SHP77 treated with DMSO at 0.1 percent for 48 hours (cell line): ENCODE measurements around the gene ERBB2.
"Not testable (repeated sequence)": the region's sequence is repeated elsewhere in the genome, so short reads cannot be mapped to it uniquely, and the experiment has no call there.

Experiments used
- DNase-seq: peaks from one replicate; lab custom pipeline; 2025; lab: John Stamatoyannopoulos, UW

The ERBB2 gene

DNA sequence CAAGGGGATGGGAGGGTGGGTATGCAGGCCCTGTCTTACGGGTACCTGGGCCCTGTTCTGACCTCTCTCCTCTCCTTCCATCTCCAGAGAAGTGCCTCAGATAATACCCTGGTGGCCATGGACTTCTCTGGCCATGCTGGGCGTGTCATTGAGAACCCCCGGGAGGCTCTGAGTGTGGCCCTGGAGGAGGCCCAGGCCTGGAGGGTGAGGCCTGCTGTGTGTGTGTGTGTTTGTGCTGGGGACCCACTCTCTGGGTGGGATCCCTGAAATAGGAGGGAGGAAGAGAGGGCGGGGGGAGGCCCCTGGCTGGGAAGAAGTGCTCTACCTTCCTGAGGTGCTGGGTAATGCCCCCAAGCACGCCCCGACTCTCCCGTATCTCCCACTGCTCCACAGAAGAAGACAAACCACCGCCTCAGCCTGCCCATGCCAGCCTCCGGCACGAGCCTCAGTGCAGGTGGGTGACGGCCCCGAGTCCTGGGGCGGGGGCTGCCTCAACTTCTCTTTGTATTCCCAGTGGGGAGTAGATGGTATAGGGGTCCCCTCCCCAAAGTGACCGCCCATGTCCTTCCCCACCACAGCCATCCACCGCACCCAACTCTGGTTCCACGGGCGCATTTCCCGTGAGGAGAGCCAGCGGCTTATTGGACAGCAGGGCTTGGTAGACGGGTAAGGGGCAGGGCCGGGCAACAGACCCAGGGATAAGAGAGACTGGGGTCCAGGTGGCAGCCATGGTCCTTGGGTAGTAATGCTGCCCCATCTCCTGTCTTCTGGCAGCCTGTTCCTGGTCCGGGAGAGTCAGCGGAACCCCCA lies 45.7 kb downstream of the ERBB2 start:
- no peak for DNase-seq

DNA sequence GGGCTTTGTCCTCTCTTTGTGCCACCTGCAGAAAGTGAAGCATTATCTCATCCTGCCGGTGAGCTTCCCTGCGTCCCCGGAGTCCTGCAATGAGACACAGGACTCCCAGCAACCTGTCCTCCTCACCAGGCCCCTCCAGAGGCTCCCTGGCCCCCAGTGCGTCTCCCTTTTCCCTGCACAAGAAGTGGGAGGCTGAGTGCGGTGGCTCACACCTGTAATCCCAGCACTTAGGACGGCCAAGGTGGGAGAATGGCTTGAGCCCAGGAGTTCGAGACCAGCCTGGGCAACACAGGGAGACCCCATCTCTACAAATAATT lies 46.2 kb downstream of the ERBB2 start:
- no peak for DNase-seq

DNA sequence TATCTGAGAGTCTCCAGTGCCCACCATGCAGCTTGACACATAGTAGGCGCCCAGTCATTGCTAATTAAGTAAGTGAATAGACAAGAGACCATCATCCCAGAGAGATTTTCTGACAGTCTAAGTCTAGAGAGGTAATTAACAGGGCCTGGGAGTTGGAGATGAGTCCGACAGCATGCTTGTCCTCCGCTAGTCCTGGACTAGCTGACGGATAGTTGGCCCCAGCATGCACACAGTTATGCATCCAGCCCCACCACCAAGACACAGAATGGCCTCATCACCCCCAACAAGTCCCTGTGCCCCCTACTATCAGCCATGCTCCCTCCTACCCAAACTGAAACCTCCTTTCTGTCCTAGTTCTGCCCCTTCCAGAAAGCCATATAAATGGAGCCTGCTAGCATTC lies 47.9 kb downstream of the ERBB2 start:
- DNase-seq: no peak

DNA sequence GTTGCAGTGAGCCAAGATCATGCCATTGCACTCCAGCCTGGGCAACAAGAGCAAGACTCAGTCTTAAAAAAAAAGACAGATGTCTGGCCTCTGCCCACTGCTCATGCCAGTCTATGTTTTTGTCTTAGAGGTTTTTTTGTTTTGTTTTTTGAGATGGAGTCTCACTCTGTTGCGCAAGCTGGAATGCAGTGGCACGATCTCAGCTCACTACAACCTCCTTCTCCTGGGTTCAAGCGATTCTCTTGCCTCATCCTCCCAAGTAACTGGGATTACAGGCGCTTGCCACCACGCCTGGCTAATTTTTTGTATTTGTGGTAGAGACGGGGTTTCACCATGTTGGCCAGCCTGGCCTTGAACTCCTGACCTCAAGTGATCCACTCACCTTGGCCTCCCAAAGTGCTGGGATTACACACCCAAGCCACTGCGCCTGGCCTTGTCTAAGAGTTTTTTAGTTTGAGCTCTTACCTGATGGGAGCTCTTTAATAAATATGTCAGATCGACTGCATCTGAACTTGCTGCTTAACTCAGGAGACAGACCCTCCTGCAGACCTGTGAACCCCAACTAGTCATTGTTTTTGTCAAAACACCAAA lies 48.7 kb downstream of the ERBB2 start:
- not testable (repeated sequence) for DNase-seq

DNA sequence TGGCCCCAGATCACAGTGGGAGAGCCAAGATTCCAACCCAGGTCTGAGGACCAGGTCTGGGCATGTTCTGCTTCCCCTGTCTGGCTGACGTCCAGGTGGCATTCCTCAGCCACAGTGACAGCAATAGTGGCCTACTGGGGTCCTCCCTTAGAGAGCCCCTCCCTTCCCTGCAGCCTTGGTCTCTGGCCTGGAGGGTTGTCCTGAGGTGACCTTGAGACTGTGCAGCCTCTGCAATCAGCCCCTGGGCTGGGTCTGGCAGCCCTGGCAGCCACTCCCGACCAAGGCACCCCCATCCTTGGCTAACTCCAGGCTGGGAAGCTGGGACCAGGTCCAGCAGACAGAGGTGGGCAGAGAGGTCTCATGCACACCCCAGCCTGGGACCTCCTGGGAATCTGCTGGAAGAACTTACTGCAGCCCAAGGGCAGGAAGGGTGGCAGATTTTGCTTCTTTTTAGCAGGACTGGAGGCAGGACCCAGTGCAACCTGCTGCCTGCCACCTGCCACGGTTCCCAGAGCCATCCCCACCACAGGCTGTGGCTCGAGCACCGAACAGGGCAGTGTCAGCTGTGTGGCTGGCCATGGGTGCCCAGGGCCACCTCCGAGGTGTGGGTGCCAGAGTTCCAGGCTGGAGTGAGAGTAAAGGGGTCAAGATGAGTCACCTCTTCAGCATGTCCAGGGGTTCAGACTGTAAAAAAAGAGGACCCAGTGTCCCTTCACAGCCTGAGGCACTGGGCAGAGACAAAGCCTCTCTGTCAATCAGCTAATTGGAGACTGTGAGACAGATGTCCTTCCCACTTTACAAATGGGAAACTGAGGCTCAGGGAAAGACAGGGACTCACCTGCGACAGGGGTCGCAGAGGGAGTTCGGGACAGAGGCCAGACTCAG lies 50.5 kb downstream of the ERBB2 start:
- DNase-seq: no peak

DNA sequence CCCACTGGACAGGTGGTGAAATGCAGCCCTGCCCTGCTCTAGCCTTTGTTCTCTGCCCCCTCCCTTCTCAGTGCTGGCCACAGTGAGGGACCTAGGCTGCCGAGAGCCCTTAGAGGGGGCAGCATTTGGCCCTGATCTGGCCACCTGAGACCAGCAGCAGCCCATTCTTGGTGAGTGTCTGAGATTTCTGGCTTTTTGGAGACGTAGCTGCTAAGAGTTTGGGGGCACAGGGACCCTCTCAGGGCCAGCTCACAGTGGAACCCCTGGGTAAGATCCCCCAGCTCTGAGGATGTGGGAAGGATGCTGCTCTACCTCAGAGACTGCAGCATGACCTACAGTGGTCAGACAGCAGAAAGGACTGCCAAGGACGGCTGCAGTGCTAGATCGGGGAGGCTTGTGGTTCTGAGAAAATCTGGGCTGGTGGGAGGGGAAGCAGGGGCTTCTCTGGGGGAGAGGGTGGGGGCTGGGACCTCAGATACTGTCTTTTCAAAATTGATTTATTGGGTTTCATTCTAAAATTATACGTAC lies 51.2 kb downstream of the ERBB2 start:
- DNase-seq: no peak

DNA sequence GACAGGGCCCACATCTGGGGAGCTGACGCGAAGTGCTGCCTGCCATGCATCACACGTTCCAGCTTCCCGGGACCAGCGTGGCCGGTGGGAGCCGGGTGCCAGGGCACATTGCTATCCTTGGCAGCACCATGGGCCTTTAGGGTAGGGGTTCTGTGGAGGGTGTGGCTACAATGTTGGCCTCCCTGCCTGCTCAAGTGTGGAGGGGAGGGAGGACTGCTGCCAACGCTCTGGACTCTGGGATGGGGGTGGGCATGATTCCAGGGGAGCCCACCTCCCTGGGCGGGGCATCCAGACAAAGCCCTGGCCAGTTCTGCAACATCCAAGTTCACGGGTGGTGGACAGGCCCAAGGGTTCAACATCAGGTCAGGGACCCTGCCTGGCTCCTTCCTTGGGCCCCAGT lies 51.8 kb downstream of the ERBB2 start:
- no peak for DNase-seq

DNA sequence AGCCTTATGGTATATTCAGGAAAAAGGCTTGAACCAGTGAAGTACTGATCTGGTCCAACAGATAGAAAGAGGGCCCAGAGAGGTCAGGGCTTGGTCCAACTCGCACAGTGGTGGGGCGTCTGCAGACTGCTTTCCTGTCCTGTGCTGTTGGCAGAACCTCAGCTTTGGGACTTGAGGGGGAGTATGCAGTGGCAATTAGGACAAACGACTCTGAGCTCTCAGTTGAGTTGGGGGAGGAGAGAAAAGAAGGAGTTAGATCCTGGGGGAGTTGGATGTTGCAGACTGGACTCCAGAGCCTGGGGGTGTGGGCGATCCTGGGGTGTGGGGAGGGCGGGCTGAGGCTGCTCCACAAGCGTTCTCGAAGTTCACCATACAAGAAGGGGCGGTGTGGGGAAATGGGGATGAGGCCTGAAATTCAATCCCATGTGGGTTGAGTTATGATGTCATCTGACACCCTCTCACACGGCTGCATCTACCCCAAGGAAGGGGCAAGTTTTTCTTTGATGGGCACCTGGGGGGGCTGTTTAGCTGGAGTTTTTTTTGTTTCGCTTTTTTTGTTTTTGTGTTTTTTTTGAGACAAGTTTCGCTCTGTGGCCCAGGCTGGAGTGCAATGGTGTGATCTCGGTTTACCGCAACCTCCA lies 52.5 kb downstream of the ERBB2 start:
- DNase-seq: no peak

DNA sequence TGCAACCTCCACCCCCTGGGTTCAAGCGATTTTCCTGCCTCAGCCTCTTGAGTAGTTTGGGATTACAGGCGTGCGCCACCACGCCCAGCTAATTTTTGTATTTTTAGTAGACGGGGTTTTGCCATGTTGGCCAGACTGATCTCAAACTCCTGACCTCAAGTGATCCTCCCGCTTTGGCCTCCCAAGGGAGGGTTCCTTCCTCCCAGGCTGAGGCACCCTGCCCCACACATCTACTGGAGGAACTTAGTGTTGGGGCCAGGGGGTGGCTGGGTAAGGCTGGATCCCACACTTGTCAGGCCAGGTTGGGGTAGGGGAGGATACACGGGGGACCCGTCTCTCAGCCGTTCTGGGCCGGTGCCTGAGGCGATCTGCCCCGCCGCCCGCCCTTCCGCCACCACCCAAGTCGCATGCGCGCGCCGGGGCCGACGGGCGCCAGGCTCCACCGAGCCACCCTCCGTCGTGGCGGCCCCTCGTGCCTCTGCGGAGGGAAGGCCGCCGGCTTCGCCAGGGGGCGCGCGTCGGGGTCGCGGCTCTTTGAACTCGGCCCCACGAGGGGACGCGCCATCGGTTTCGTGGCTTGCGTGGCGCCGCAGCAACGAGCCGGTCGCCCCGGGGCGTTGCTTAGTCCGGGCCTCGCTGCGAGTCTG lies 53.8 kb downstream of the ERBB2 start:
- DNase-seq: no peak

DNA sequence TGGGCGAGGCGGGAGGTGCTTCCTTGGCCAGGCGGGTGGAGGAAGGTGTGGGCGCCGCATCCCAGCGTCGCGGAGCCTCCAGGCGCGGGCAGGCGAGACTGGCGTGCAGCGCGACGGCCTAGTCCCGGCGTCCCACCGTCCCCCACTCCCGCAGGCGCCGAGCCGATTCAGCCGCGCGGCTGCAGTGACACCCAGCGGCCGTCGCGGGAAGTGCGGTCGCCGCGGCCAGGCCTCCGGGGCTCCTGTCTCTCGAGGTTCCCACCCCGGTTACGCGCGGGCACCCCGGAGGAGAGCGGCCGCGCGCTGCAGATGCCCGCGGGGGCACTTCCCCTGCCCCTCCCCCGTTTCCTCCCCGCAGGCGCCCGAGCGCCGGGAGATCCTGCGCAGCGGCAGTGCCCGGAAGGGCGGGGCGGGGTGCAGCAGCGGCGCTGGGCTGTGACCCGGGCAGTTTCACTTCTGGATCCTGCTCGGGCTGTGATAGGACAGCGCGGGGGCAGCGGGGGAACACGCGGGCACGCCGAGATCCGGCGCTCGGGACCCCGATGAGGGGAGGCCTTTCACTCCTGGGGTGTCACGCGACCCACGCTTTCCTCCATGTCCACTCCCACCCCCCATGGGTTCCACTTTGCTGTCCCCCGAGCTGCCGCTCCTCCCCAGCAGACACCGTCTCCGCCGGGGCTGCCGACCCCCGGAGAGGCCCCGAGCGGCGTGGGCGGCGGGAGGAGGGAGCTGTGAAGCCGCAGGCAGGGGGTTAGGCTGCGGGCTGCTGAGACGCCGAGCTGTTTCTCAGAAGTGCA lies 54.5 kb downstream of the ERBB2 start:
- peak; percentile 42 for DNase-seq

DNA sequence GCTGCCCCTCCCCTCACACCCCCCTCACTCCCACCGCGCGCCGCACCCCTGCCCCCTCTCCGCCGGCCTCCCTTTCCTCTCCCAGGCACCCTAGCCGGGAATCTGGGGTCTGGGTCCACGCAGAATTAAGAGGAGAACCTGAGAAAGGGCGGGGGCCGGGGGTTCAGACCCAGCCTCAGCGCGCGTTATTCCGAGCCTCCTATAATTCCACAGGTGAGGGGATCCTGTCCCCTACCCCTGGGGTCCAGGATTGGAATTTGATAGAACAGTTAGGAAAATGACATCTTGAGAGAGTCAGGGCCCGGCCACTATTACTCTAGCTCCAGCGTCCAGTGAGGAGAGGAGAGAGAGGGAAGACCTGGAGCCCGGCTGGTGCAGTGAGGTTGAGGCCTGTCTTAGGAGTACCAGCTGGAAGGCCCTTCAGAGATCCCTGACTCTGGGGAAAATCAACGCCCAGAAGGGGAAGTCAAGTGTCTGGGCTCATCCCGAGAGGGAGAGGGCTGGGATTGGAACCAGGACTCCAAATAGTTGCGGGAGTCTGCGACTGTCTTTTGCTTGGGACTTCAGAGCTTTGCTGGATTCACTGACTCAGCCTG lies 55.2 kb downstream of the ERBB2 start:
- DNase-seq: no peak

DNA sequence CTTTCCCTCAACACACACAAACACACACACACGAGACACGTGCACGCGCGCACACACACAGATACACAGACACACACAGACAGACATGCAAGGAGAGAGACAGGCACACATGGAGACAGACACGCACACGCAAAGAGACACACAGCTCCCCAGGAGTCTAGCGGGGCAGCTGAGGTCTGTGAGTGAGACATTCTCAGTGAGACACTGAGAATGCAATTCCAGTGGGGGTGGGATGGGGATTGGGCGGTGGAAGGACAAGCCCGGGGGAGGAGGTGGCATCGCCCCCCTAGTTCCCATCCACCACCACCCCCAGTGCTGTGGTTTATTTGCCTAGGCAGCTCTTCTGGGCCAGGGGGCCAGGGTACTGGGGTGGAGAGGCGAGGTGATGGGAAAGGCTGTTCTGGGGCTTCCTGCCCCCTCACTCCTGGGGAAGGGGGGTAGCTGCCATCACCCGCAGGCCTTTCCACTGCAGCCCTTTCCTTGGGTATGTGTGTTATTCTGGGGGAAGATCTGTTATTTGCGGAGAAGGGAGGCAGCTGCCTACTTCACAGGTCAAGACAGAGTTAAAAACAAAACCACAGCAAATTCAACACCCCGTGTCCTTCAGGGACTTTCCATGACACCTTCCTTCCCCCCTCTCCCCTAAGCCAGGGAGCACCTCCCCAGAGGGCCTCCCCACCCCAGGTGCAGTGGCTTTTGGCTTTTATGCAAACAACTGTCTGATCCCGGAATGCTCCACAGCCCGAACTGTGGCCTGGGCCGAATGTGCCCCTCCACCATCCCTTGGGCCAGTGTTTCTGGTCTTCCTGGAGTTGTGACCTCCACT lies 55.9 kb downstream of the ERBB2 start:
- DNase-seq: no peak

DNA sequence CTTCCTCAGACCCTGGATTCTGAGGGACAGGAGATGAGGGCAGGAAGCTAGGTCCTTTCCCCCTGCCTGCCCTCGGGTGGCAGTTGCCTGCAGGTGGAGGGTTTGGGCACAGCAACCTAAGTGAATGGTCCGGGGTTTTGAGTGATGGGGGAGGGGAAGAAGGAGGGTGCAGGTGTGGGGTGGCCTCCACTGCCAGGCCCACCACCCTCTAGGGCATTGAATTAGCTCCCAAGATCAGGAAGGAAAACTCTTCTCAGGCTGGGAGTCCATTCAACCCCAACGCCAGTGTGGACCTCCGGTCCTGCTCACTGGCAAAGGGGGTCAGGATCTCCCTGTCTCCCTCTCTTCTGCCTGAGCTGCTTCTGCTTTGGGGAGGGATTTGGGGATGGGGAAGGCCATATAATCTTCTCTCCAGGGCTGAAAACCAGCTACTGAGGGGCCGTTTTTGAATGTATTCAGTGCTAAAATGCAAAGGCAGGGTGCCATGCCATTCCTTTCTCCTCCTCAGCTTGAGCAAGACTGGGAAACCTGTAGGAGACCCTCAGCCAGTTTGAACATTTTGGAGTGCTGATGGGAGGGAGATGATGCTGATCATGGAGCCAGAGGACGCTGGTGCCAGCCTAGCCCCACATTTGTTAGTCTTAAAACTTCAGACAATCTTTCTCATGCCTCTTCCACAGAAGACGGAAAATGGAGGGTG lies 56.7 kb downstream of the ERBB2 start:
- DNase-seq: no peak

DNA sequence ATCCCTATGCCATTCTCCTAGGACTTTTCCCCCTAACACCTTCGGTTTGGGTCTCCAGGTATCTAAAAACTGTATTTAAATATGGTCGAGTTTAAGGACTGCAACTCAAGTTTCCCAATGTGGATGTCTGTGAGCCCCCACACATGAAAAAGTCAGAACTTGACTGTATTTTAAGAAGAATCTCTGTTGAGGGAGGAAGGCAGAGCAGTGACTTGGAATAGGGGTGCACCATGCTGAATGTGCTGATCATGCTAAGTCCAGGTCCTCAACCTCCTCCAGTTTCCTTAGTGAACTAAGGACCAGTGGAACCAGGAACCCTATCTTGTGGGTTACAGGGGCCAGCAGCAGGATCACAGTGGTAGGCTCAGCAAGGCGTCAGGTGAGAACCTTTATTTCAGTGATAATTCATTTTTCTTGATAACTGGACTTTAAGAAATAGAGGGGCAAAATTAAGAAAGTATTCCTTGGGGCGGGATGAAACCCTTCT lies 57.4 kb downstream of the ERBB2 start:
- no peak for DNase-seq

DNA sequence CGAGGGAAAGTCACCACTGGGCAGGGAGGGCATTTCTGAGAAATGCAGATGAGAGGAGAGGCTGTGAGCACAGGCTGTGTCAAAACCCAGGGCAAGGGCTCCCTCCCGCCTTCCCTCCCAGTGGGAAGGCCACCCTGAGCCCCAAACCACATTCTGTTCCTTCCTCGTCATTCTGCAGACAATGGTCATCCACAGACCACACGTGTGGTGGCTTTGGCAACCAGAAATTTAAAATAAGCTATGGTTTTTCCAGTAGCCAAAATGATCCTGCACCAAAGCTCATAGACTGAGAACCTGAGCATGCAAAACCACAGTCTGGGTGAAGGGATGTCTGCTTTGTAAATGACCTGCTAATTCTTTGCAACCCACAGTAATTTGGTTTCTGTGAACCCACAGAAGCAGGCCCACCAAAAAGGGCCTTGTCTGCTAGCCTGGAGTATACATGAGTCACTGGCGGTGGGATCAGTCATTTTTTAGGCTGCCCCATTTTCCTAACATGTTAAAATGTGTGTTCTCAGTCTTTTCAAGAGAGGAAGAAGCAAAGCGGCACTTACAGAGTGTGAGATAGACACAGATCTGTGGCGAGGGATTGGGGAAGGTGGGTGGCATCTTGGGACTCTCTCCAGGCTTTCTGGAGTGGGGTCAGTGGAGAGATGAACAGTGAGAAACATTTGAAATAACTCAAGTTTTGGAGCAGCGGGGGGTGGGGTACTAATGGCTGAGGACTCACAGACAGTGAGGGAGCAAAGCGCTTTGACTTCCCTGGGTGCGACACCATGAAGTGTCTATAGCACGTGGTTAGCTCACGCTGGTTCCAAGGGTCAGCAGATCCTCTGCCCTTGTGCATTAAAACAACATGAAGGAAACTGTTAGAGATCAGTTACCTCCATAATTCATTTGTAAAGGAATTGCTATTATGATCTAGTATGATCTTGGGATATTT lies 58.3 kb downstream of the ERBB2 start:
- DNase-seq: no peak

DNA sequence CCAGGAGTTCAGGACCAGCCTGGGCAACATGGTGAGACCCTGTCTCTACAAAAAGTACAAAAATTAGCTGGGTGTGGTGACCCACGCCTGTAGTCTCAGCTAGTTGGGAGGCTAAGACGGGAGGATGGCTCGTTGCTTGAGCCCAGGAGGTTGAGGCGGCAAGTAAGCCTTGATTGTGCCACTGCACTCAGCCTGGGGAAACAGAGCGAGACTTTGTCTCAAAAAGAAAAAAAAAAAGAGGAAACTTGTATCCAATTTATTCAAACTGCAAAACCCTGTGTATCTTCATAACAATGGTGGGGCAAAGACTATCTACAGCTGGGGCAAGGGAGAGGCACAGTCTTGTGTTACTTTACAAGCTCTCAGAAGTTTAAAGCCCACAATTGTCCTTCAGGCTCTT lies 59.3 kb downstream of the ERBB2 start:
- DNase-seq: no peak

DNA sequence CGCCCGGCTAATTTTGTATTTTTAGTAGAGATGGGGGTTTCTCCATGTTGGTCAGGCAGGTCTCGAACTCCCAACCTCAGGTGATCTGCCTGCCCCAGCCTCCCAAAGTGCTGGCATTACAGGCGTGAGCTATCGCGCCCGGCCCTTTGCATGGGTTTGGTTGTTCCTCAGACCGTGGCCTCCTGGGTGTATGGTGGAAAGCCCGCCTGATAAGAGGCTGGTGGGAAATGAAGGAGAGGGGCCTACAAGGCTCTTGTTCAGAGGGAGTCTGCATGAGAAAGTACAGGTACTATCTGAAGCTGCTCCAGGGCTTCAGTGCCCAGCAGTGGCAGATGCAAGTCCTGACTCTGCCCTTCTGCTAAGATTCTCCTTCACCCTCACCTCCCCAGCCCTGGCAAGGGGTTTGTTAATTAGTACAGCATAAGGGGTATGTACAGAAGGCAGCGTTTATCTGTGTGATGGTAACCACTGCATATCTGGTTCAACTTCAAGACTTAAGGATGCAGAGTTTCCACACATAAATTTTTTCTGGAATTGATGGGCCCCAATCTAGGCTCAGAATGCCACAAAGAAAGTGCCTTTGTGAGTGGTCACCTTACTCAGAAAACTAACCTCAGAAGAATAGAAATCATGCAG lies 62.1 kb downstream of the ERBB2 start:
- DNase-seq: no peak
